ENCODE data around the gene CORO2A. TPM values are rescaled to one million over a fixed set of nuclear protein-coding genes. Genes with fewer than 3 reads are reported as not detected.

The CORO2A gene
- total and polyA plus RNA-seq, 2 of the 13 experiments (the other 11 are each of a cell fraction or from before 2014, with no cell fraction given): 14.4 to 15.3 TPM

DNA sequence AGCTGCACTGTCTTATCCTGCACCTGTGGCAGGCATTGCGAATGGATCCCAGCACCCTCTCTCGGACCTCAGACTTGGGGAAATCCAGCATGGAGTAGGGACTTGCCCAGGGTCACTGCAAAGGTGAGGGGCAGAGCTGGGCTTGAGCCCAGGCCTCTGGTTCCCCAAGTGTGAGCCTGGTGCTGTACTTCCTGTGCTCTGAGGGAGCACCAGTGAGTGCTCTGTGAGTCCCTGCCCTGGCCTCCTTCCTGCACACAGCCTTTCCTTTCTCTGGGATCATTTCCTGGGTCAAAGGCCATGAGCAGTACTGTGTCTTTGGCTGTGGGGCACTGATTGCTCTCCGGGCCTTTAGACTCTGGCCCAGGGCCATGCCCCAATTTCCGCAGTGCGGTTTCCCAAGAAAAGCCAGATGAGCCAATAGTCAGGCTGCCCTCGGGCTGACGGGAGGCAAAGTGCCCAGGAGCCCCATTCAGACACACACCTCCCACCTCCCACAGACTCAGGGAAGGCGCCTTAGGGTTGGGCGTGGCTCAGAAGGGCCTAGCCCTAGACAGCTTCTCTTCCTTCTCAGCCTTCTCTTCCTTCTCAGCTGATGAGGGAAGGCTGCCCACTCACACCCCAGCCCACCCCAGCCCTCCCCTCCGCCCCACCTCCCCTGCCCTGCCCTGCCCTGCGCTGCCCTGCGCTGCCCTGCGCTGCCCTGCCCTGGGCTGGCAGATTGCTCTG is 50.1 kb downstream of the CORO2A start (continued):
- no peak for TF ChIP-seq ZZZ3 (CRISPR knock-in tag; IDR thresholded peaks at IDR 0.05; ENCODE audit: borderline replicate concordance)
- TF ChIP-seq, protein P1, sequence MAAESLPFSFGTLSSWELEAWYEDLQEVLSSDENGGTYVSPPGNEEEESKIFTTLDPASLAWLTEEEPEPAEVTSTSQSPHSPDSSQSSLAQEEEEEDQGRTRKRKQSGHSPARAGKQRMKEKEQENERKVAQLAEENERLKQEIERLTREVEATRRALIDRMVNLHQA (CRISPR knock-in tag; IDR thresholded peaks at IDR 0.05): no peak
- TF ChIP-seq FOXK1 (CRISPR knock-in tag; IDR thresholded peaks at IDR 0.05; ENCODE audit: borderline replicate concordance, low read depth): no peak
- no peak for TF ChIP-seq ZNF777 (CRISPR knock-in tag; IDR thresholded peaks at IDR 0.05)
- no peak for TF ChIP-seq RBFOX2 (IDR thresholded peaks at IDR 0.05; ENCODE audit: low read depth, low read length)
- TF ChIP-seq ZNF577 (CRISPR knock-in tag; IDR thresholded peaks at IDR 0.05; ENCODE audit: borderline replicate concordance, low read depth): no peak
- peak; percentile 79 for TF ChIP-seq HNF4G (IDR thresholded peaks at IDR 0.05; ENCODE audit: borderline replicate concordance, low read depth, low read length)
- no peak for TF ChIP-seq HNF4G (CRISPR knock-in tag; IDR thresholded peaks at IDR 0.05; ENCODE audit: borderline replicate concordance, low read depth)
- no peak for TF ChIP-seq SIX1 (CRISPR knock-in tag; IDR thresholded peaks at IDR 0.05; ENCODE audit: borderline replicate concordance)
- no peak for TF ChIP-seq MEIS1 (CRISPR knock-in tag; IDR thresholded peaks at IDR 0.05; ENCODE audit: borderline replicate concordance)
- TF ChIP-seq, protein P2, sequence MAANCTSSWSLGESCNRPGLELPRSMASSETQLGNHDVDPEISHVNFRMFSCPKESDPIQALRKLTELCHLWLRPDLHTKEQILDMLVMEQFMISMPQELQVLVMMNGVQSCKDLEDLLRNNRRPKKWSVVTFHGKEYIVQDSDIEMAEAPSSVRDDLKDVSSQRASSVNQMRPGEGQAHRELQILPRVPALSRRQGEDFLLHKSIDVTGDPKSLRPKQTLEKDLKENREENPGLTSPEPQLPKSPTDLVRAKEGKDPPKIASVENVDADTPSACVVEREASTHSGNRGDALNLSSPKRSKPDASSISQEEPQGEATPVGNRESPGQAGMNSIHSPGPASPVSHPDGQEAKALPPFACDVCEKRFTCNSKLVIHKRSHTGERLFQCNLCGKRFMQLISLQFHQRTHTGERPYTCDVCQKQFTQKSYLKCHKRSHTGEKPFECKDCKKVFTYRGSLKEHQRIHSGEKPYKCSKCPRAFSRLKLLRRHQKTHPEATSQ (CRISPR knock-in tag; IDR thresholded peaks at IDR 0.05; ENCODE audit: borderline replicate concordance): no peak
- TF ChIP-seq ZSCAN31 (CRISPR knock-in tag; IDR thresholded peaks at IDR 0.05; ENCODE audit: low read depth): 0 out of 2 replicates have a peak, but pooled peaks have one; percentile 27
- no peak for TF ChIP-seq NRL (CRISPR knock-in tag; IDR thresholded peaks at IDR 0.05; ENCODE audit: borderline replicate concordance)
- peak; percentile 45; the same call in 1 of the 2 replicates for TF ChIP-seq YEATS2 (CRISPR knock-in tag; IDR thresholded peaks at IDR 0.05; ENCODE audit: borderline replicate concordance)
- TF ChIP-seq, protein P3, sequence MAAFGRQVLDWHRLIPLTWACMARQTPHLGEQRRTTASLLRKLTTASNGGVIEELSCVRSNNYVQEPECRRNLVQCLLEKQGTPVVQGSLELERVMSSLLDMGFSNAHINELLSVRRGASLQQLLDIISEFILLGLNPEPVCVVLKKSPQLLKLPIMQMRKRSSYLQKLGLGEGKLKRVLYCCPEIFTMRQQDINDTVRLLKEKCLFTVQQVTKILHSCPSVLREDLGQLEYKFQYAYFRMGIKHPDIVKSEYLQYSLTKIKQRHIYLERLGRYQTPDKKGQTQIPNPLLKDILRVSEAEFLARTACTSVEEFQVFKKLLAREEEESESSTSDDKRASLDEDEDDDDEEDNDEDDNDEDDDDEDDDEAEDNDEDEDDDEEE (CRISPR knock-in tag; IDR thresholded peaks at IDR 0.05): no peak
- TF ChIP-seq ZNF180 (CRISPR knock-in tag; IDR thresholded peaks at IDR 0.05; ENCODE audit: borderline replicate concordance, low read depth): no peak
- TF ChIP-seq EP300 (IDR thresholded peaks at IDR 0.05; ENCODE audit: low read depth in 2 of 2, low read length in 2 of 2): peak in 1 of 2 experiments; percentile 31; a peak in 1 of 4 replicates
- TF ChIP-seq EP300 (CRISPR knock-in tag; IDR thresholded peaks at IDR 0.05; ENCODE audit: borderline replicate concordance): 0 out of 2 replicates have a peak, but pooled peaks have one; percentile 25
- no peak for TF ChIP-seq ZNF616 (CRISPR knock-in tag; IDR thresholded peaks at IDR 0.05; ENCODE audit: low read depth)
- TF ChIP-seq ZNF335 (CRISPR knock-in tag; IDR thresholded peaks at IDR 0.05): no peak
- TF ChIP-seq ZNF772 (CRISPR knock-in tag; IDR thresholded peaks at IDR 0.05): 0 out of 2 replicates have a peak, but pooled peaks have one; percentile 24
- TF ChIP-seq SNAI1 (CRISPR knock-in tag; IDR thresholded peaks at IDR 0.05; ENCODE audit: borderline replicate concordance): no peak
- TF ChIP-seq, protein P4, sequence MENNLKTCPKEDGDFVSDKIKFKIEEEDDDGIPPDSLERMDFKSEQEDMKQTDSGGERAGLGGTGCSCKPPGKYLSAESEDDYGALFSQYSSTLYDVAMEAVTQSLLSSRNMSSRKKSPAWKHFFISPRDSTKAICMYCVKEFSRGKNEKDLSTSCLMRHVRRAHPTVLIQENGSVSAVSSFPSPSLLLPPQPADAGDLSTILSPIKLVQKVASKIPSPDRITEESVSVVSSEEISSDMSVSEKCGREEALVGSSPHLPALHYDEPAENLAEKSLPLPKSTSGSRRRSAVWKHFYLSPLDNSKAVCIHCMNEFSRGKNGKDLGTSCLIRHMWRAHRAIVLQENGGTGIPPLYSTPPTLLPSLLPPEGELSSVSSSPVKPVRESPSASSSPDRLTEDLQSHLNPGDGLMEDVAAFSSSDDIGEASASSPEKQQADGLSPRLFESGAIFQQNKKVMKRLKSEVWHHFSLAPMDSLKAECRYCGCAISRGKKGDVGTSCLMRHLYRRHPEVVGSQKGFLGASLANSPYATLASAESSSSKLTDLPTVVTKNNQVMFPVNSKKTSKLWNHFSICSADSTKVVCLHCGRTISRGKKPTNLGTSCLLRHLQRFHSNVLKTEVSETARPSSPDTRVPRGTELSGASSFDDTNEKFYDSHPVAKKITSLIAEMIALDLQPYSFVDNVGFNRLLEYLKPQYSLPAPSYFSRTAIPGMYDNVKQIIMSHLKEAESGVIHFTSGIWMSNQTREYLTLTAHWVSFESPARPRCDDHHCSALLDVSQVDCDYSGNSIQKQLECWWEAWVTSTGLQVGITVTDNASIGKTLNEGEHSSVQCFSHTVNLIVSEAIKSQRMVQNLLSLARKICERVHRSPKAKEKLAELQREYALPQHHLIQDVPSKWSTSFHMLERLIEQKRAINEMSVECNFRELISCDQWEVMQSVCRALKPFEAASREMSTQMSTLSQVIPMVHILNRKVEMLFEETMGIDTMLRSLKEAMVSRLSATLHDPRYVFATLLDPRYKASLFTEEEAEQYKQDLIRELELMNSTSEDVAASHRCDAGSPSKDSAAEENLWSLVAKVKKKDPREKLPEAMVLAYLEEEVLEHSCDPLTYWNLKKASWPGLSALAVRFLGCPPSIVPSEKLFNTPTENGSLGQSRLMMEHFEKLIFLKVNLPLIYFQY (CRISPR knock-in tag; IDR thresholded peaks at IDR 0.05; ENCODE audit: borderline replicate concordance): no peak

Data from HepG2 (cell line).